GM06990 (cell line): ENCODE measurements around the gene MEIOB.

ENCODE experiments used
- DNase-seq: peaks from one replicate; pipeline ENCODE4 v3.0.0-alpha.2; 2011; ENCODE audit not compliant: insufficient read length; ENCODE audit errors: extremely low read depth
- H3K27me3 ChIP-seq: replicated peaks from 2 replicates; pipeline ENCODE4 v1.6.0; 2011; ENCODE audit warnings: low read length; ENCODE audit not compliant: control insufficient read depth, insufficient read depth
- H3K36me3 ChIP-seq: 2 replicates; pipeline ENCODE4 v1.5.1; 2011; ENCODE audit warnings: low read length; ENCODE audit not compliant: control insufficient read depth, insufficient read depth
- H3K4me3 ChIP-seq: replicated peaks from 2 replicates; pipeline ENCODE4 v1.5.1; 2011; ENCODE audit warnings: low read depth, mild to moderate bottlenecking, control low read depth, low read length
- CTCF ChIP-seq: IDR thresholded peaks from 2 replicates; pipeline ENCODE4 v1.5.1; 2011; ENCODE audit warnings: low read length, control low read depth, mild to moderate bottlenecking, inconsistent platforms; ENCODE audit not compliant: insufficient read depth, poor library complexity, severe bottlenecking

The MEIOB gene

DNA sequence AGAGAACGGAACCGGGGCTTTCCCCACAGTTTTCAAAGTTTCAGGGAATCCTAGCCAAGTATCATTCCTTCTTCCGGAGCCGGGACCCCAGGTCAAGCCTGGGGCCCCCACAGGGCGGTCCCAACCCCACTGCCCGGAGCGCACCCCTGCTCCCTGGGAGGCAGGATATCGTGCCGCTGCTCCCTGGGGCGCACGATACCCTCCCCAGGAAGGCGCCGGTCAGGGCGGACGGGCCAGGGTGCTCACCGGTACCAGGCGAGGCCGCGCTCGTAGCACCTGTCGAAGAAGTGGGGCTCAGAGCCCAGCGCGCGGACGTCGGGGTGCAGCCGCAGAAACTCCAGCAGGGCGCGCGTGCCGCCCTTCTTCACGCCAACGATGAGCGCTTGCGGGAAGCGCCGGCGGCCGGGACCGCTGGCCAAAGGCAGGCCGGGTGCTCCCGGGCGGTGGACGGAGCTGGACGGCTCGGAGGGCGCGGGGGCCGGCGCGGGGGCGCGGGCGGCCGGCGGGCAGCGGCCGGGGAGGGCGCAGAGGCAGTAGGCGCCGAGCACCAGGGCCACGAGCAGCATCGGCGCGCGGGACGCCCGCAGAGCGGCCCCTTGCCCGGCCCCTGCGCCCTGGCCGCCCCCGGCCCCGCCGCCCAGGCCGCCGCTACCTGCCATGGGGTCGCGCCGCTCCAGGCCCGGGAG lies 45.8 kb upstream of the MEIOB start:
- Histone ChIP-seq H3K36me3 (no peaks in the 10 kb centered on the region), H3K27me3 (peaks cover 2% of the 10 kb centered on the region), H3K4me3 (no peak overlapping the region)
- no peak for DNase-seq
- no peak for TF ChIP-seq CTCF

GRCh38 chr16:1917056-1917664 lies 45.2 kb upstream of the MEIOB start:
- H3K27me3 ChIP-seq = peaks cover 2% of the 10 kb centered on the region
- no peak for TF ChIP-seq CTCF

GRCh38 chr16:1916640-1916990 lies 44.7 kb upstream of the MEIOB start:
- no peak for TF ChIP-seq CTCF
- DNase-seq = no peak
- Histone ChIP-seq H3K36me3 (no peaks in the 10 kb centered on the region), H3K4me3 (no peak overlapping the region), H3K27me3 (peaks cover 2% of the 10 kb centered on the region)

More at GRCh38 chr16:1917056-1917664, 45.2 kb upstream of the MEIOB start:
- Histone ChIP-seq H3K4me3 (no peak overlapping the region), H3K36me3 (no peaks in the 10 kb centered on the region)
- DNase-seq = no peak

- H3K27me3 ChIP-seq = peaks cover 2% of the 10 kb centered on the region
- no peaks in the 10 kb centered on the region for H3K36me3 ChIP-seq
- DNase-seq = no peak
- H3K4me3 ChIP-seq = no peak overlapping the region
- no peak for TF ChIP-seq CTCF
Observed at GRCh38 chr16:1915732-1916639, 44.0 kb upstream of the MEIOB start.

- no peak for TF ChIP-seq CTCF
- peaks cover 2% of the 10 kb centered on the region for H3K27me3 ChIP-seq
- H3K4me3 ChIP-seq = no peak overlapping the region
- H3K36me3 ChIP-seq = no peaks in the 10 kb centered on the region
- DNase-seq = no peak
Observed at GRCh38 chr16:1914988-1915387, 43.0 kb upstream of the MEIOB start.
